B cell (primary cell): ENCODE results near the gene CCNF.

Experiments used
- CTCF ChIP-seq: fragments of 200-600 bp; IDR thresholded peaks from one replicate; pipeline ENCODE4 v1.8.0; 2022; ENCODE audit warnings: antibody characterized with exemption, mild to moderate bottlenecking
- EZH2 ChIP-seq: IDR thresholded peaks from 2 replicates; pipeline ENCODE4 v1.6.1; 2012; ENCODE audit warnings: borderline replicate concordance, low read depth, mild to moderate bottlenecking, moderate library complexity, low read length; ENCODE audit not compliant: insufficient read depth, poor library complexity, severe bottlenecking

GRCh38 chr16:2451851-2452320, 22.6 kb downstream of the CCNF start:
- no peak for TF ChIP-seq EZH2
- no peak for TF ChIP-seq CTCF
